ENCODE data around the gene SLC24A3.

- TF ChIP-seq CTCF (IDR thresholded peaks at IDR 0.05; ENCODE audit: low read depth, low read length, poor library complexity, severe bottlenecking) (no peak), EZH2phosphoT487 (IDR thresholded peaks at IDR 0.05; ENCODE audit: borderline replicate concordance, low read length) (no peak)
Measured at GRCh38 chr20:19659448-19659847, 447.0 kb downstream of the SLC24A3 start.

Measured in DOHH2 (cell line).